ENCODE data around the gene SETDB2. TPM values are rescaled to one million over a fixed set of nuclear protein-coding genes. Genes with fewer than 3 reads are reported as not detected.

The SETDB2 gene
- total and polyA plus RNA-seq, 4 donors = 1.9 to 6.2 (median 4.9) TPM

DNA sequence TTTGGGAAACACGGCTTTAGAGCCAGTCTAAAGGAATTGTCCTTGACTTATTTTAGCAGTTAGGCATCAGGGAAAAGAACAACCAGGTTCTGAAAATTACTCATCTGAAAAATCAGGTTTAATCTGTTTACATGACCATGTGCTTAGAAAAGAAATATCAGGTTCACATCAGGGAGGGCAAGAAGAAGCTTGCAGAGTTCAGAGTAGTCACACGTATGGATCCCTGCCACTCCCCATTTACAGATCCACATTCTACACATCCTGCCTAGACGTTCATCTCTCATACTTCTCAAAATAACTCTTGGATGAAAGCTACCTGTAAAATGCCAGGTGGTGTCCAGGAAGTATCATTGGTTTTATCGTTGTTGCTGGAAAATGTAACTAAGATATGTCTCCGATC lies 37.7 kb downstream of the SETDB2 start:
- H3K27me3 ChIP-seq (ENCODE audit: control insufficient read depth in 4 of 4, insufficient read depth in 4 of 4, low read length in 3 of 4) = no peaks in the 10 kb centered on the region
- DNase-seq (ENCODE audit: low spot score) = no peak
- no peaks in the 10 kb centered on the region for H3K4me1 ChIP-seq (ENCODE audit: control insufficient read depth in 4 of 4, insufficient read depth in 4 of 4, low read length in 3 of 4)
- WGBS = 89% methylated on average over 5 of the region's 5 CpGs
- H3K9ac ChIP-seq (ENCODE audit: low read depth in 1 of 2, low read length in 2 of 2) = no peak overlapping the region
- H3K4me3 ChIP-seq (ENCODE audit: low read depth in 1 of 3, low read length in 3 of 3) = no peak overlapping the region
- H3K9me3 ChIP-seq (ENCODE audit: control insufficient read depth in 4 of 4, low read length in 3 of 4) = no peaks in the 10 kb centered on the region
- H3K36me3 ChIP-seq (ENCODE audit: control insufficient read depth in 4 of 4, insufficient read depth in 3 of 4, low read depth in 1 of 4, low read length in 3 of 4) = peaks cover 3 to 53% (median 35%) of the 10 kb centered on the region in 4 donors
- no peak for TF ChIP-seq YY1 (IDR thresholded peaks at IDR 0.05)
- no peak for TF ChIP-seq JUND (IDR thresholded peaks at IDR 0.05)
- no peak for TF ChIP-seq FOXA1 (IDR thresholded peaks at IDR 0.05)
- no peak for TF ChIP-seq HNF4G (IDR thresholded peaks at IDR 0.05)
- TF ChIP-seq SP1 (IDR thresholded peaks at IDR 0.05) = no peak
- TF ChIP-seq, protein P1, sequence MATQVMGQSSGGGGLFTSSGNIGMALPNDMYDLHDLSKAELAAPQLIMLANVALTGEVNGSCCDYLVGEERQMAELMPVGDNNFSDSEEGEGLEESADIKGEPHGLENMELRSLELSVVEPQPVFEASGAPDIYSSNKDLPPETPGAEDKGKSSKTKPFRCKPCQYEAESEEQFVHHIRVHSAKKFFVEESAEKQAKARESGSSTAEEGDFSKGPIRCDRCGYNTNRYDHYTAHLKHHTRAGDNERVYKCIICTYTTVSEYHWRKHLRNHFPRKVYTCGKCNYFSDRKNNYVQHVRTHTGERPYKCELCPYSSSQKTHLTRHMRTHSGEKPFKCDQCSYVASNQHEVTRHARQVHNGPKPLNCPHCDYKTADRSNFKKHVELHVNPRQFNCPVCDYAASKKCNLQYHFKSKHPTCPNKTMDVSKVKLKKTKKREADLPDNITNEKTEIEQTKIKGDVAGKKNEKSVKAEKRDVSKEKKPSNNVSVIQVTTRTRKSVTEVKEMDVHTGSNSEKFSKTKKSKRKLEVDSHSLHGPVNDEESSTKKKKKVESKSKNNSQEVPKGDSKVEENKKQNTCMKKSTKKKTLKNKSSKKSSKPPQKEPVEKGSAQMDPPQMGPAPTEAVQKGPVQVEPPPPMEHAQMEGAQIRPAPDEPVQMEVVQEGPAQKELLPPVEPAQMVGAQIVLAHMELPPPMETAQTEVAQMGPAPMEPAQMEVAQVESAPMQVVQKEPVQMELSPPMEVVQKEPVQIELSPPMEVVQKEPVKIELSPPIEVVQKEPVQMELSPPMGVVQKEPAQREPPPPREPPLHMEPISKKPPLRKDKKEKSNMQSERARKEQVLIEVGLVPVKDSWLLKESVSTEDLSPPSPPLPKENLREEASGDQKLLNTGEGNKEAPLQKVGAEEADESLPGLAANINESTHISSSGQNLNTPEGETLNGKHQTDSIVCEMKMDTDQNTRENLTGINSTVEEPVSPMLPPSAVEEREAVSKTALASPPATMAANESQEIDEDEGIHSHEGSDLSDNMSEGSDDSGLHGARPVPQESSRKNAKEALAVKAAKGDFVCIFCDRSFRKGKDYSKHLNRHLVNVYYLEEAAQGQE (IDR thresholded peaks at IDR 0.05) = no peak
- TF ChIP-seq NR2F2 (IDR thresholded peaks at IDR 0.05) = no peak
- TF ChIP-seq FOXA2 (IDR thresholded peaks at IDR 0.05) = no peak
- no peak for TF ChIP-seq CTCF (IDR thresholded peaks at IDR 0.05; ENCODE audit: low read depth, low read length, missing input control)
- TF ChIP-seq TAF1 (conservative IDR thresholded peaks at IDR 0.05) = no peak
- TF ChIP-seq, protein P2, sequence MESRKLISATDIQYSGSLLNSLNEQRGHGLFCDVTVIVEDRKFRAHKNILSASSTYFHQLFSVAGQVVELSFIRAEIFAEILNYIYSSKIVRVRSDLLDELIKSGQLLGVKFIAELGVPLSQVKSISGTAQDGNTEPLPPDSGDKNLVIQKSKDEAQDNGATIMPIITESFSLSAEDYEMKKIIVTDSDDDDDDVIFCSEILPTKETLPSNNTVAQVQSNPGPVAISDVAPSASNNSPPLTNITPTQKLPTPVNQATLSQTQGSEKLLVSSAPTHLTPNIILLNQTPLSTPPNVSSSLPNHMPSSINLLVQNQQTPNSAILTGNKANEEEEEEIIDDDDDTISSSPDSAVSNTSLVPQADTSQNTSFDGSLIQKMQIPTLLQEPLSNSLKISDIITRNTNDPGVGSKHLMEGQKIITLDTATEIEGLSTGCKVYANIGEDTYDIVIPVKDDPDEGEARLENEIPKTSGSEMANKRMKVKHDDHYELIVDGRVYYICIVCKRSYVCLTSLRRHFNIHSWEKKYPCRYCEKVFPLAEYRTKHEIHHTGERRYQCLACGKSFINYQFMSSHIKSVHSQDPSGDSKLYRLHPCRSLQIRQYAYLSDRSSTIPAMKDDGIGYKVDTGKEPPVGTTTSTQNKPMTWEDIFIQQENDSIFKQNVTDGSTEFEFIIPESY (IDR thresholded peaks at IDR 0.05) = no peak
- TF ChIP-seq RAD21 (IDR thresholded peaks at IDR 0.05) = no peak
- no peak for TF ChIP-seq GABPA (IDR thresholded peaks at IDR 0.05 in 1 of 2, conservative IDR thresholded peaks at IDR 0.05 in 1 of 2)
- TF ChIP-seq, protein P3, sequence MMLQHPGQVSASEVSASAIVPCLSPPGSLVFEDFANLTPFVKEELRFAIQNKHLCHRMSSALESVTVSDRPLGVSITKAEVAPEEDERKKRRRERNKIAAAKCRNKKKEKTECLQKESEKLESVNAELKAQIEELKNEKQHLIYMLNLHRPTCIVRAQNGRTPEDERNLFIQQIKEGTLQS (IDR thresholded peaks at IDR 0.05) = no peak
- TF ChIP-seq HNF4A (conservative IDR thresholded peaks at IDR 0.05) = no peak
- TF ChIP-seq MAX (IDR thresholded peaks at IDR 0.05) = no peak
- TF ChIP-seq EGR1 (IDR thresholded peaks at IDR 0.05; ENCODE audit: low read depth in 2 of 2) = no peak
- no peak for TF ChIP-seq RXRA (IDR thresholded peaks at IDR 0.05)
- H3K27ac ChIP-seq (ENCODE audit: low read depth in 1 of 2, low read length in 2 of 2) = no peak overlapping the region

Data from liver (tissue), 9 donors.